ENCODE data around the gene CACNB4.

CACNB4 gene

GRCh38 chr2:151786483-151786882, 312.4 kb downstream of the CACNB4 start:
- intact Hi-C loops (cut with micrococcal nuclease), result no loop called here
- Mint-ChIP-seq H3K4me3 (no peak overlapping the region), H3K9me3 (no peaks in the 10 kb centered on the region), H3K36me3 (ENCODE audit: low read depth) (peaks cover 65% of the 10 kb centered on the region), H3K27ac (no peak overlapping the region), H3K27me3 (no peaks in the 10 kb centered on the region), H3K4me1 (ENCODE audit: low read depth) (no peaks in the 10 kb centered on the region)

GRCh38 chr2:151786077-151786476, 312.8 kb downstream of the CACNB4 start:
- Mint-ChIP-seq H3K9me3 (no peaks in the 10 kb centered on the region), H3K27me3 (no peaks in the 10 kb centered on the region), H3K4me1 (ENCODE audit: low read depth) (no peaks in the 10 kb centered on the region), H3K4me3 (no peak overlapping the region), H3K27ac (no peak overlapping the region), H3K36me3 (ENCODE audit: low read depth) (peaks cover 63% of the 10 kb centered on the region)
- intact Hi-C loops (cut with micrococcal nuclease), result no loop called here

- H3K27me3 Mint-ChIP-seq, result no peaks in the 10 kb centered on the region
- H3K4me1 Mint-ChIP-seq (ENCODE audit: low read depth), result no peaks in the 10 kb centered on the region
- no peak overlapping the region for H3K27ac Mint-ChIP-seq
- peaks cover 67% of the 10 kb centered on the region for H3K36me3 Mint-ChIP-seq (ENCODE audit: low read depth)
- H3K4me3 Mint-ChIP-seq, result no peak overlapping the region
- intact Hi-C loops (cut with micrococcal nuclease), result no loop called here
- no peaks in the 10 kb centered on the region for H3K9me3 Mint-ChIP-seq
Measured at GRCh38 chr2:151783133-151783520, 315.7 kb downstream of the CACNB4 start.

All from dendritic cell treated with granulocyte-macrophage colony-stimulating factor and Interleukin-4, amounts not matched to agents 40 ng/mL and 50 ng/mL, for 4 days (primary cell).